IMR-90 (cell line): ENCODE measurements around the gene PIEZO2. TPM values are rescaled to one million over a fixed set of nuclear protein-coding genes. Genes with fewer than 3 reads are reported as not detected.
A peak's percentile ranks its signal among the peaks of the same experiment; 100 is the strongest.

Source experiments
- ATAC-seq: fragments of 200-7000 bp; cut with Tn5 transposase; 2 replicates; pipeline ENCODE4 v1.9.1; 2020; ENCODE audit warnings: low read depth, mild to moderate bottlenecking, moderate library complexity
- BruUV-seq: library from RNA; stranded (reverse); fragments of 400-500 nt; replicated peaks from 2 replicates; lab custom pipeline; 2021; lab: Mats Ljungman, UMichigan
- CTCF ChIA-PET: fragments of 300-600 bp; formaldehyde crosslinking; extraction: SDS; loops from one replicate; lab custom pipeline; 2021; ENCODE audit warnings: antibody characterized with exemption; lab: Yijun Ruan, JAX
- POLR2A ChIA-PET: fragments of 300-600 bp; sonication (Branson Sonifier 250); formaldehyde crosslinking; loops from one replicate; lab custom pipeline; 2022; ENCODE audit warnings: antibody characterized with exemption; ENCODE audit not compliant: unreplicated experiment; lab: Charles Lee
- DNase-seq: peaks from one replicate; pipeline ENCODE4 v3.0.0; 2013
- H2AFZ ChIP-seq: replicated peaks from 2 replicates; pipeline ENCODE3; 2013; ENCODE audit warnings: low read length, mild to moderate bottlenecking; ENCODE audit not compliant: poor library complexity
- H2AK5ac ChIP-seq: 2 replicates; pipeline ENCODE4 v1.6.1; 2013; ENCODE audit warnings: low read depth, low read length, inconsistent platforms
- H2AK9ac ChIP-seq: replicated peaks from 2 replicates; pipeline ENCODE3; 2013; ENCODE audit warnings: mild to moderate bottlenecking, low read depth, low read length, moderate library complexity; ENCODE audit not compliant: poor library complexity
- H2BK120ac ChIP-seq: 2 replicates; pipeline ENCODE4 v1.6.1; 2013; ENCODE audit warnings: low read depth, low read length, inconsistent platforms
- H2BK15ac ChIP-seq: 3 replicates; pipeline ENCODE4 v1.6.1; 2013; ENCODE audit warnings: low read depth, low read length, inconsistent platforms
- H2BK20ac ChIP-seq: 2 replicates; pipeline ENCODE4 v1.6.1; 2013; ENCODE audit warnings: low read depth, mild to moderate bottlenecking, inconsistent platforms, low read length, moderate library complexity
- H2BK5ac ChIP-seq: 2 replicates; pipeline ENCODE4 v1.6.1; 2013; ENCODE audit warnings: mild to moderate bottlenecking, low read depth, low read length, inconsistent platforms; ENCODE audit not compliant: poor library complexity, severe bottlenecking
- H3K14ac ChIP-seq: replicated peaks from 2 replicates; pipeline ENCODE4 v1.6.1; 2013; ENCODE audit warnings: low read depth, low read length, inconsistent platforms
- H3K18ac ChIP-seq: 2 replicates; pipeline ENCODE4 v1.6.1; 2013; ENCODE audit warnings: low read depth, low read length, control low read depth
- H3K23ac ChIP-seq: 2 replicates; pipeline ENCODE4 v1.6.1; 2013; ENCODE audit warnings: low read depth, low read length, inconsistent platforms
- H3K27ac ChIP-seq: 2 replicates; pipeline ENCODE4 v1.5.1; 2013; ENCODE audit warnings: mild to moderate bottlenecking, control low read depth, low read length; ENCODE audit not compliant: insufficient read depth
- H3K27me3 ChIP-seq: 2 replicates; pipeline ENCODE4 v1.6.1; 2013; ENCODE audit warnings: low read length; ENCODE audit not compliant: control insufficient read depth, insufficient read depth
- H3K36me3 ChIP-seq: 2 replicates; pipeline ENCODE4 v1.6.1; 2013; ENCODE audit warnings: low read length, mixed read lengths; ENCODE audit not compliant: control insufficient read depth, insufficient read depth
- H3K4ac ChIP-seq: 2 replicates; pipeline ENCODE4 v1.6.1; 2013; ENCODE audit warnings: low read depth, low read length, inconsistent platforms
- H3K4me1 ChIP-seq: 2 replicates; pipeline ENCODE4 v1.6.1; 2013; ENCODE audit warnings: low read length, mixed read lengths; ENCODE audit not compliant: control insufficient read depth, insufficient read depth
- H3K4me2 ChIP-seq: 2 replicates; pipeline ENCODE4 v1.6.1; 2013; ENCODE audit warnings: low read depth, mild to moderate bottlenecking, control low read depth, low read length, moderate library complexity
- H3K4me3 ChIP-seq: 2 replicates; pipeline ENCODE4 v1.5.1; 2013; ENCODE audit warnings: low read depth, mild to moderate bottlenecking, control low read depth, low read length, moderate library complexity; ENCODE audit not compliant: insufficient read depth
- H3K56ac ChIP-seq: 2 replicates; pipeline ENCODE4 v1.6.1; 2013; ENCODE audit warnings: low read length, inconsistent platforms; ENCODE audit not compliant: insufficient read depth; ENCODE audit errors: extremely low read depth
- H3K79me1 ChIP-seq, 2 experiments: 2 replicates each; pipeline ENCODE4 v1.6.1; 2013; ENCODE audit warnings: low read length in 2 of 2, inconsistent platforms in 1 of 2, low read depth in 1 of 2
- H3K9ac ChIP-seq: 2 replicates; pipeline ENCODE4 v1.6.1; 2013; ENCODE audit warnings: low read depth, low read length, control low read depth
- H3K9me1 ChIP-seq: 2 replicates; pipeline ENCODE4 v1.6.1; 2013; ENCODE audit warnings: low read length, inconsistent platforms; ENCODE audit not compliant: insufficient read depth
- H3K9me3 ChIP-seq: 2 replicates; pipeline ENCODE4 v1.6.1; 2013; ENCODE audit warnings: low read length; ENCODE audit not compliant: control insufficient read depth, insufficient read depth
- H4K20me1 ChIP-seq: 2 replicates; pipeline ENCODE4 v1.6.1; 2013; ENCODE audit warnings: low read length, inconsistent platforms; ENCODE audit not compliant: insufficient read depth
- H4K5ac ChIP-seq: 2 replicates; pipeline ENCODE4 v1.6.1; 2013; ENCODE audit warnings: mild to moderate bottlenecking, low read depth, low read length, control low read depth
- H4K8ac ChIP-seq, 2 experiments: 2 replicates each; pipeline ENCODE4 v1.6.1; 2013; ENCODE audit warnings: low read depth in 2 of 2, low read length in 2 of 2, control low read depth in 1 of 2, inconsistent platforms in 1 of 2
- H4K91ac ChIP-seq: 2 replicates; pipeline ENCODE4 v1.6.1; 2013; ENCODE audit warnings: low read depth, low read length, inconsistent platforms; ENCODE audit not compliant: insufficient read depth
- BHLHE40 ChIP-seq: fragments of 150-350 bp; IDR thresholded peaks from 2 replicates; pipeline ENCODE4 v1.6.1; 2016; ENCODE audit warnings: mild to moderate bottlenecking, low read depth, low read length
- CEBPB ChIP-seq: IDR thresholded peaks from 2 replicates; pipeline ENCODE4 v1.6.1; 2012; ENCODE audit warnings: low read depth, low read length, improper control_type of control experiment
- MAFK ChIP-seq: IDR thresholded peaks from 2 replicates; pipeline ENCODE4 v1.6.1; 2012; ENCODE audit warnings: low read depth, low read length, improper control_type of control experiment
- NFE2L2 ChIP-seq: fragments of 150-350 bp; IDR thresholded peaks from 2 replicates; pipeline ENCODE4 v1.6.1; 2016; ENCODE audit warnings: low read depth, mild to moderate bottlenecking, low read length
- RCOR1 ChIP-seq: IDR thresholded peaks from 2 replicates; pipeline ENCODE4 v1.6.1; 2012; ENCODE audit warnings: mild to moderate bottlenecking, low read length, improper control_type of control experiment; ENCODE audit not compliant: insufficient replicate concordance
- RFX5 ChIP-seq: IDR thresholded peaks from 2 replicates; pipeline ENCODE4 v1.8.0; 2012; ENCODE audit warnings: low read depth, mild to moderate bottlenecking, low read length, moderate library complexity
- SMC3 ChIP-seq: fragments of 150-350 bp; IDR thresholded peaks from 2 replicates; pipeline ENCODE4 v1.6.1; 2016; ENCODE audit warnings: low read depth, mild to moderate bottlenecking, antibody characterized with exemption, low read length, moderate library complexity
- WGBS, 2 experiments: methylation state at CpG; one replicate each; pipeline versions ENCODE4 v1.1.5 to v1.1.7; 2013; ENCODE audit warnings: missing lambda C conversion rate in 2 of 2; ENCODE audit not compliant: insufficient read length in 1 of 2; ENCODE audit errors: extremely low coverage in 2 of 2; 5-methylcytosine and 5-hydroxymethylcytosine counted together
- dilution Hi-C: fragments of 300-500 bp; cut with HindIII; formaldehyde crosslinking; loops from one replicate; pipeline ENCODE4 v1.14.3; 2018; ENCODE audit warnings: low sequenced_read_pairs; ENCODE audit not compliant: unreplicated experiment
- in situ Hi-C: fragments of 300-500 bp; cut with MboI; formaldehyde crosslinking; loops from 3 replicates; pipeline ENCODE4 v1.14.3; 2019; ENCODE audit warnings: low sequenced_read_pairs, inconsistent platforms, mixed read lengths
- intact Hi-C: fragments of 100-400 bp; cut with micrococcal nuclease; formaldehyde crosslinking; loops from 2 replicates; pipeline ENCODE4 v1.10.0; 2022
- polyA plus RNA-seq, 3 experiments: library from polyadenylated mRNA; depleted of rRNA; stranded (reverse); fragments of >200 nt; gene quantifications; 2 replicates each; pipeline ENCODE4 v1.2.3, GENCODE V29; 2012; ENCODE audit warnings: low replicate concordance in 1 of 3
- total RNA-seq: library from RNA; depleted of rRNA; stranded (reverse); fragments of >200 nt; gene quantifications from 2 replicates; pipeline ENCODE4 v1.2.3, GENCODE V29; 2012

PIEZO2 gene
- total and polyA plus RNA-seq, 2 of the 4 experiments (the other 2 are of a cell fraction), result 2.4 to 4.1 TPM

DNA sequence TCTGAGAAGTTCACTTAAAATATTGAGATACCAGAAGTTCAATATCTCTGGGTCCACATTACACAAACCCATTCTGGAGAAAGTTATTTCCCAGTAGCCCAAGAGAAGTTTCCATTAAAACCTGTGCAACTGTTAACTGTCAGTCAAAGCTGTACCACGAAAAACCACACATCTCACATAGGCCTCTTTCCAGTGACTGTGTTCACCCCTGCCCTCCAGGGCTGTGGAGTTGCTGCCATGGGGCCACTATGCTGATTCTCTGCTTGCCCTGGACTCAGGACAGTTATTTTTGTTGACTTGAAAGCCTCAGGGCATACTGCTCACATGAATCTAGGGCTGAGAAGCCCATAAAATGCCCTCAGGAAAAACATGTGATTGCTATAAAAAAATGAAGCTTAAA is 153.8 kb downstream of the PIEZO2 start:
- H2AK9ac ChIP-seq, result peak overlapping the region; percentile 76
- H3K36me3 ChIP-seq, result no peaks in the 10 kb centered on the region
- dilution Hi-C loops (no loop called here), intact Hi-C loops (no loop called here), in situ Hi-C loops (no loop called here)
- H3K4ac ChIP-seq, result no peak overlapping the region
- H2AFZ ChIP-seq, result no peak overlapping the region
- no peak overlapping the region for H2BK5ac ChIP-seq
- TF ChIP-seq RFX5, result no peak
- no peak for TF ChIP-seq BHLHE40
- no peak for TF ChIP-seq MAFK
- TF ChIP-seq CEBPB, result no peak
- no peak for TF ChIP-seq RCOR1
- no peak for TF ChIP-seq SMC3
- TF ChIP-seq NFE2L2, result no peak
- no peaks in the 10 kb centered on the region for H3K27me3 ChIP-seq
- no peaks in the 10 kb centered on the region for H3K79me1 ChIP-seq
- H3K18ac ChIP-seq, result no peak overlapping the region
- H3K56ac ChIP-seq, result no peak overlapping the region
- no peak overlapping the region for H3K27ac ChIP-seq
- ATAC-seq, result no peak
- no peak overlapping the region for H2BK120ac ChIP-seq
- no peaks in the 10 kb centered on the region for H3K9me3 ChIP-seq
- no peaks in the 10 kb centered on the region for H3K9me1 ChIP-seq
- POLR2A ChIA-PET, result interaction anchor here (0.6 kb wide), 1 partner anchor 1723 kb away, joined by 3 read pairs; no protein-coding TSS in a partner anchor
- DNase-seq, result no peak
- H4K8ac ChIP-seq, result no peak overlapping the region
- CTCF ChIA-PET, result interaction anchor here (0.9 kb wide), 1 partner anchor 10 kb away, joined by 3 read pairs; no protein-coding TSS in a partner anchor
- H3K4me1 ChIP-seq, result no peaks in the 10 kb centered on the region
- H2AK5ac ChIP-seq, result no peak overlapping the region
- no CpG with 5 or more reads among the region's 1 CpG for WGBS, 2 experiments
- H4K20me1 ChIP-seq, result no peaks in the 10 kb centered on the region
- H3K23ac ChIP-seq, result no peak overlapping the region
- H4K5ac ChIP-seq, result no peak overlapping the region
- H3K4me3 ChIP-seq, result no peak overlapping the region
- H4K91ac ChIP-seq, result no peak overlapping the region
- no peak overlapping the region for H3K4me2 ChIP-seq
- no peak overlapping the region for H3K14ac ChIP-seq
- H3K9ac ChIP-seq, result no peak overlapping the region
- BruUV-seq, result no TSS peak
- no peak overlapping the region for H2BK20ac ChIP-seq
- no peak overlapping the region for H2BK15ac ChIP-seq
